ENCODE results near the gene ZFPM1. TPM values are rescaled to one million over a fixed set of nuclear protein-coding genes. Genes with fewer than 3 reads are reported as not detected.

ZFPM1 gene
- total RNA-seq, 1 donor from 2014 or later = 11.1 TPM

DNA sequence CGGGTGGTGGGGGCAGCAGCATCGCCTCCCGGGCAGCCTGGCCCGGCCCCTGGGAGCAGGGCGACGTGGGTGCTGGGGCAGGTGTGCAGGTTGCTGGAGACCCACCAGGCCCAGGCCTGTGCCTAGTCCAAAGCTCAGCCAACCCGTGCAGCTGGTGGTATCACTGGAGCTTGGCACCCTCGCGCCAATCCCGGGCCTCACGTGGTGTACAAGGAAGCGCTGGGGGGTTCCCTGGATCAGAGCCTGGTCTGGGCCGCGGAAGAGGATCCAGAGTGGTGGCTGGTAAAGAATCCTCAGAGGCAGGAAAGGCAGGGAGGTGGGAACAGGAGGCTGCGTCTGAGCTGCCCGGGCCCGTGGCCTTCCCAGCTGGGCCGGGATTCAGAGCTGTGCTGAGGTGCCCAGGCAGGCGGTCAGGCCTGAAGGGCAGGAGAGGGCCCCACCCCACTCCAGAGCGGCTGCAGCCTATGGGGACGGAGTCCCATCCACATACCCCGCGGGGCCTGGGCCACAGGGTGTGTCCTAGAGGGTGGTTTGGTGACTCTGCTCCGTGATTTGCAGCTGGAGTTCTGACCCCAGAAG lies 36.2 kb downstream of the ZFPM1 start:
- Mint-ChIP-seq H3K36me3 (ENCODE audit: low read depth) (no peaks in the 10 kb centered on the region), H3K27ac (ENCODE audit: unreplicated experiment) (no peak overlapping the region), H3K27me3 (ENCODE audit: low read depth) (no peaks in the 10 kb centered on the region), H3K4me3 (no peak overlapping the region), H3K9me3 (no peaks in the 10 kb centered on the region), H3K4me1 (no peaks in the 10 kb centered on the region)
- TF ChIP-seq, protein P1, sequence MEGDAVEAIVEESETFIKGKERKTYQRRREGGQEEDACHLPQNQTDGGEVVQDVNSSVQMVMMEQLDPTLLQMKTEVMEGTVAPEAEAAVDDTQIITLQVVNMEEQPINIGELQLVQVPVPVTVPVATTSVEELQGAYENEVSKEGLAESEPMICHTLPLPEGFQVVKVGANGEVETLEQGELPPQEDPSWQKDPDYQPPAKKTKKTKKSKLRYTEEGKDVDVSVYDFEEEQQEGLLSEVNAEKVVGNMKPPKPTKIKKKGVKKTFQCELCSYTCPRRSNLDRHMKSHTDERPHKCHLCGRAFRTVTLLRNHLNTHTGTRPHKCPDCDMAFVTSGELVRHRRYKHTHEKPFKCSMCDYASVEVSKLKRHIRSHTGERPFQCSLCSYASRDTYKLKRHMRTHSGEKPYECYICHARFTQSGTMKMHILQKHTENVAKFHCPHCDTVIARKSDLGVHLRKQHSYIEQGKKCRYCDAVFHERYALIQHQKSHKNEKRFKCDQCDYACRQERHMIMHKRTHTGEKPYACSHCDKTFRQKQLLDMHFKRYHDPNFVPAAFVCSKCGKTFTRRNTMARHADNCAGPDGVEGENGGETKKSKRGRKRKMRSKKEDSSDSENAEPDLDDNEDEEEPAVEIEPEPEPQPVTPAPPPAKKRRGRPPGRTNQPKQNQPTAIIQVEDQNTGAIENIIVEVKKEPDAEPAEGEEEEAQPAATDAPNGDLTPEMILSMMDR (conservative IDR thresholded peaks at IDR 0.05) = no peak
- no peak for DNase-seq (ENCODE audit: low read depth, low spot score)

DNA sequence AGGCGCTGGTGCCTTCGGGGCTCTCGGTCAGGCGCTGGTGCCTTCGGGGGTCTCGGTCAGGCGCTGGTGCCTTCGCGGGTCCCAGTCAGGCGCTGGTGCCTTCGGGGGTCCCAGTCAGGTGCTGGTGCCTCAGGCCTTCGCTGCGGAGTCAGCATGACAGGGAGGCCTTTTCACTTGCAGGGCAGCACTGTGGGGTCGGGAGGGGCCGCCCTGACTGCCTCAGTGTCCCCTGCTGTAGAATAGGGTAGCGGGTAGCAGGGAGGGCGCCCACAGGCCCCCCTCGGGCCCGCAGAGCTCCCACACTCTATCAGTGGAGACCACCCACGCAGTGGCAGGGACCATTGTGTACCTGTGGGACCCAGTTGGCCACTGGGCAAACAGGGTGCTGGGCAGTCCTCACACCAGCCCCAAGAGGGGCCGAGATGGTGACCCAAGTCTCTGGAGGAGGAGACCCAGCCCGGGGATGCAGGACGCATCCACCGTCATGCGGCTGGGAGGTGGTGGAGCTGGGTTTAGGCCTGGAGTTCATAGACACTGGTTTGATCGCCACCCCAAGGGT lies 38.0 kb downstream of the ZFPM1 start:
- Mint-ChIP-seq H3K27ac (ENCODE audit: unreplicated experiment) (no peak overlapping the region), H3K4me1 (no peaks in the 10 kb centered on the region), H3K9me3 (no peaks in the 10 kb centered on the region), H3K36me3 (ENCODE audit: low read depth) (no peaks in the 10 kb centered on the region), H3K4me3 (no peak overlapping the region), H3K27me3 (ENCODE audit: low read depth) (no peaks in the 10 kb centered on the region)
- DNase-seq (ENCODE audit: low read depth, low spot score) = no peak
- TF ChIP-seq, protein P1 (conservative IDR thresholded peaks at IDR 0.05) = no peak

DNA sequence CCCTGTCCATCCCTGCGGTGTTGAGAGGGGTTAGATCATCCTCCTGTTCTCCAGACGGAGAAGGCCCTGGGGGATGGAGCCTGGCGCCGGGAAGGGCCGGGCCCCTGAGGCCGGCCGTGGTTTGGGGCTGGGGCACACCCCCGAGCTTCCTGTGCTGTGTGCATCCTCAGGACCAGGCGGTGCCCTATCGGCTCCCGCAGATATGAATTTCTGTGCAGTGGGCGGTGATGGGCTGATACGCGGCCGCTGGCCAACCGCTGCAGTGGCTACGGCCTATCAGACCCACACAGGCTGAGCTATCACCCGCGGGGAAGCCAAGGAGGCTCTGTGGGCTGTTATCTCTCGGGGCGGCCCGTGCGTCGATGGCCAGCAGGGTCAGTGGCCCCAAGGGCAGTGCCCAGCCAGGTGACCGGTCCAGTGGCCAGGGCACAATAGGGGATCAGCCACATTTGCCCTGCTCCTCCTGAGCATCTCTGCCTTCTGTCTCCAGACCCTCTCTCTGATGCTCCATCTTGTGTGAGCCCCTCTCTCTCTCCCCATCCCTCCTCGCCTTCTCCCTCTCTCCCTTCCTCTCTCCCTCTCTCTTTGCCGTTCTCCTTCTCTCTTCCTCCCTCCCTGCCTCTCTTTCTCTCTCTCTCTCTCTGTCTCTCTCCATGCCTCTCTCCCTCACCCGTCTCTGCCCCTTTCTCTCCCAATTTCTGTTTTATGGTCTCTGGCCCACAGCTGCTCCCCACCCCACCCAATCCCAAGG lies 38.7 kb downstream of the ZFPM1 start:
- Mint-ChIP-seq H3K36me3 (ENCODE audit: low read depth) (no peaks in the 10 kb centered on the region), H3K9me3 (no peaks in the 10 kb centered on the region), H3K27ac (ENCODE audit: unreplicated experiment) (peak overlapping the region; percentile 19), H3K4me1 (no peaks in the 10 kb centered on the region), H3K4me3 (no peak overlapping the region), H3K27me3 (ENCODE audit: low read depth) (no peaks in the 10 kb centered on the region)
- no peak for DNase-seq (ENCODE audit: low read depth, low spot score)
- TF ChIP-seq, protein P1 (conservative IDR thresholded peaks at IDR 0.05) = no peak

DNA sequence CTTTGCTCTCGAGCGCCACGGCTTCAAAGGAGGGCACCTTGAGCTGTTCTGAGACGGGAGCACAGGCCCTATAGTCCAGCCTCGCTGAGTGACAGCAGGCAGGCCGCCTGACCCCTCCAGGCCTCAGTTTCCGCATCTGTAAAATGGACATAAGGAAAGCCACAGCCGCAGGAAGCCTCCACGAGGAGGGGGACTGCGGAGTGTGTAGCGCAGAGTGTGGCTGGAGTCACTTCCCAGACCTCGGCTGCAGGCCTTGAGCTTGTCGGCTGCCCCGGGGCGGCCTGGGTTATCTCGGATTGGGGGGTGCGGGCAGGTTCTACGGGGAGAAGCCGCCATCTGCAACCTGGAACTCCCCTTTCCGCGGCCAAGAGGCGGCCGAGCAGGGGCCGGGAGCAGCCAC lies 40.8 kb downstream of the ZFPM1 start:
- Mint-ChIP-seq H3K4me1 (no peaks in the 10 kb centered on the region), H3K9me3 (no peaks in the 10 kb centered on the region), H3K27ac (ENCODE audit: unreplicated experiment) (no peak overlapping the region), H3K27me3 (ENCODE audit: low read depth) (no peaks in the 10 kb centered on the region), H3K4me3 (no peak overlapping the region), H3K36me3 (ENCODE audit: low read depth) (no peaks in the 10 kb centered on the region)
- TF ChIP-seq, protein P1 (conservative IDR thresholded peaks at IDR 0.05) = no peak
- DNase-seq (ENCODE audit: low read depth, low spot score) = no peak

DNA sequence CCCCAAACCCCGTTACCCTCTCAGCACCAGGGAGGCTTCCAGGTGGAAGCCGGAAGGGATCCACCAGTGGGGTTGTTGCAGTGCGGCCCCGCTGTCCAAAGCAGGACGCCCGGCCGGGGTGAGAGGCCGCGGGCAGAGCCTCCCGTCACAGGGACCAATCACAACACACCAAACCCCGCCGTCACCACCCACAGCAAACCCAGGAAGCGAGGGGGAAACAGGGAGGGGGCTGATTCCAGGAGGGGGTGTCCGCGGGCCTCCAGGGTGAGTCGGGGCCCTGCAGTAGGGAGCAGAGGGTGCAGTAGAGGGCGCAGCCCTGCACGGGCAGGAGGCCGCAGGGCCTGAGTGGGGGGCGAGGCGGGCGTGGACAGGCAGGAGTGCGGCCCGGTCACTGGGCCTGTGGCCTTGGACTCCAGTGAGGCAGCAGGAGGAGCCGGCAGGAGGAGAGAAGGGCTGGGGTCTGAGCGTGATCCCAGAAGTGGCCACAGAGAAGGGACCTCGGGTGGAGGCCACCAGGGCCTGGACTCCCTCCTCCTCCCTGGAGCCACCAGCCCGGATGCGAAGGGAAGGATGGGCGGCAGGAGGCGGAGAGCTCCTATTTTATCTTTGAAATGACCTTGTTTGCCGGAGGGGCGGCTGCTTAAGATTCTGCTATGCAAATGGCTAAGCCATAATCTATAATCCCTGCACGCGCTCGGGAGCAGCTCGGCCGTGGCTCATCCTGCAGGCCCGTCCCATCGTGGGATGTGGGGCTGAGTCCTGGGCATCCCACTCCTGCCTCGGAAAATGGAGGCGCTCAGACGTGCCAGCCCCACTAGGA lies 41.5 kb downstream of the ZFPM1 start:
- DNase-seq (ENCODE audit: low read depth, low spot score) = no peak
- H3K27ac Mint-ChIP-seq (ENCODE audit: unreplicated experiment) = no peak overlapping the region
- no peaks in the 10 kb centered on the region for H3K27me3 Mint-ChIP-seq (ENCODE audit: low read depth)
- H3K9me3 Mint-ChIP-seq = no peaks in the 10 kb centered on the region
- TF ChIP-seq, protein P1 (conservative IDR thresholded peaks at IDR 0.05) = no peak
- H3K4me3 Mint-ChIP-seq = no peak overlapping the region
- H3K4me1 Mint-ChIP-seq = no peaks in the 10 kb centered on the region
- no peaks in the 10 kb centered on the region for H3K36me3 Mint-ChIP-seq (ENCODE audit: low read depth)

Data from neural crest cell (in vitro differentiated cells).